NCI-H510A treated with DMSO at 0.1 percent for 48 hours (cell line): ENCODE measurements around the gene TUBB3.
"Not testable (repeated sequence)": the region's sequence is repeated elsewhere in the genome, so short reads cannot be mapped to it uniquely, and the experiment has no call there.

Experiments used
- DNase-seq: peaks from one replicate; lab custom pipeline; 2025; lab: John Stamatoyannopoulos, UW

The TUBB3 gene

GRCh38 chr16:89922884-89923639, at the start of gene TUBB3:
TSS of gene TUBB3 (plus strand) at chr16:89923342. CDS start at chr16:89923402, 60 bp downstream.
- no peak for DNase-seq

GRCh38 chr16:89873972-89874689, 49.0 kb upstream of the TUBB3 start:
- DNase-seq, result no peak

- not testable (repeated sequence) for DNase-seq
Observed at GRCh38 chr16:89879123-89879522, 44.0 kb upstream of the TUBB3 start.

- no peak for DNase-seq
Observed at GRCh38 chr16:89880477-89881367, 42.4 kb upstream of the TUBB3 start.

GRCh38 chr16:89881368-89881730, 41.8 kb upstream of the TUBB3 start:
- no peak for DNase-seq

GRCh38 chr16:89883346-89884040, 39.6 kb upstream of the TUBB3 start:
- DNase-seq, result no peak

GRCh38 chr16:89884041-89884421, 39.1 kb upstream of the TUBB3 start:
- no peak for DNase-seq

GRCh38 chr16:89887243-89887642, 35.9 kb upstream of the TUBB3 start:
- DNase-seq, result no peak

GRCh38 chr16:89890200-89890599, 32.9 kb upstream of the TUBB3 start:
- DNase-seq, result no peak

- no peak for DNase-seq
Observed at GRCh38 chr16:89890886-89891657, 32.1 kb upstream of the TUBB3 start.

- DNase-seq, result no peak
Observed at GRCh38 chr16:89892055-89892630, 31.0 kb upstream of the TUBB3 start.

GRCh38 chr16:89892635-89893034, 30.5 kb upstream of the TUBB3 start:
- no peak for DNase-seq

- DNase-seq, result no peak
Observed at GRCh38 chr16:89893642-89894548, 29.2 kb upstream of the TUBB3 start.

- no peak for DNase-seq
Observed at GRCh38 chr16:89895482-89896250, 27.5 kb upstream of the TUBB3 start.

GRCh38 chr16:89897204-89897603, 25.9 kb upstream of the TUBB3 start:
- DNase-seq, result no peak

GRCh38 chr16:89898201-89898967, 24.8 kb upstream of the TUBB3 start:
- DNase-seq, result no peak

- no peak for DNase-seq
Observed at GRCh38 chr16:89899879-89900481, 23.2 kb upstream of the TUBB3 start.

GRCh38 chr16:89900885-89901284, 22.3 kb upstream of the TUBB3 start:
- DNase-seq, result no peak
